Loucy (cell line): ENCODE data around the gene CTAGE8.
"Not testable (repeated sequence)": the region's sequence is repeated elsewhere in the genome, so short reads cannot be mapped to it uniquely, and the experiment has no call there.

Experiments used
- EZH2phosphoT487 ChIP-seq: fragments of 200-600 bp; IDR thresholded peaks from 2 replicates; pipeline ENCODE4 v1.6.1; 2018; ENCODE audit warnings: antibody characterized with exemption, mild to moderate bottlenecking, moderate library complexity, borderline replicate concordance
- TF ChIP-seq, protein P1 (sequence below): fragments of 200-600 bp; sonication (generic); conservative IDR thresholded peaks from 2 replicates; pipeline ENCODE4 v1.5.1; 2014; ENCODE audit warnings: mild to moderate bottlenecking, antibody characterized with exemption, low read length

GRCh38 chr7:144291607-144292006, 22.5 kb upstream of the CTAGE8 start:
- TF ChIP-seq, protein P1, sequence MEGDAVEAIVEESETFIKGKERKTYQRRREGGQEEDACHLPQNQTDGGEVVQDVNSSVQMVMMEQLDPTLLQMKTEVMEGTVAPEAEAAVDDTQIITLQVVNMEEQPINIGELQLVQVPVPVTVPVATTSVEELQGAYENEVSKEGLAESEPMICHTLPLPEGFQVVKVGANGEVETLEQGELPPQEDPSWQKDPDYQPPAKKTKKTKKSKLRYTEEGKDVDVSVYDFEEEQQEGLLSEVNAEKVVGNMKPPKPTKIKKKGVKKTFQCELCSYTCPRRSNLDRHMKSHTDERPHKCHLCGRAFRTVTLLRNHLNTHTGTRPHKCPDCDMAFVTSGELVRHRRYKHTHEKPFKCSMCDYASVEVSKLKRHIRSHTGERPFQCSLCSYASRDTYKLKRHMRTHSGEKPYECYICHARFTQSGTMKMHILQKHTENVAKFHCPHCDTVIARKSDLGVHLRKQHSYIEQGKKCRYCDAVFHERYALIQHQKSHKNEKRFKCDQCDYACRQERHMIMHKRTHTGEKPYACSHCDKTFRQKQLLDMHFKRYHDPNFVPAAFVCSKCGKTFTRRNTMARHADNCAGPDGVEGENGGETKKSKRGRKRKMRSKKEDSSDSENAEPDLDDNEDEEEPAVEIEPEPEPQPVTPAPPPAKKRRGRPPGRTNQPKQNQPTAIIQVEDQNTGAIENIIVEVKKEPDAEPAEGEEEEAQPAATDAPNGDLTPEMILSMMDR, result not testable (repeated sequence)
- TF ChIP-seq EZH2phosphoT487, result not testable (repeated sequence)
